Right ventricle myocardium inferior (tissue), 1 donor: Measurements from ENCODE around the gene GRIFIN. TPM values are rescaled to one million over a fixed set of nuclear protein-coding genes. Genes with fewer than 3 reads are reported as not detected.

Experiments
- ATAC-seq: fragments of 200-7000 bp; cut with Tn5 transposase; one replicate; pipeline ENCODE4 v1.9.1; 2020; ENCODE audit warnings: mild to moderate bottlenecking, moderate library complexity
- DNase-seq: peaks from one replicate; pipeline ENCODE4 v3.0.0; 2021; ENCODE audit errors: missing footprints
- intact Hi-C: fragments of 100-400 bp; cut with DNase I; formaldehyde crosslinking; loops from one replicate; pipeline ENCODE4 v1.11.0; 2022
- long read RNA-seq: library from polyadenylated mRNA; unstranded; transcript quantifications from one replicate; pipeline ENCODE4 v2.0.0, GENCODE V29; 2021
- total RNA-seq: library from RNA; stranded (reverse); fragmentation: NEBNext Ultra II Directional; extraction: Animal tissue kit (Norgen Biotek cat#: 25700); gene quantifications from one replicate; pipeline ENCODE4 v1.2.1, GENCODE V29; 2021
- donor health status: DM: no; HTN: yes; CAD: no; lungs with severe emphysema.

The GRIFIN gene, protein sequence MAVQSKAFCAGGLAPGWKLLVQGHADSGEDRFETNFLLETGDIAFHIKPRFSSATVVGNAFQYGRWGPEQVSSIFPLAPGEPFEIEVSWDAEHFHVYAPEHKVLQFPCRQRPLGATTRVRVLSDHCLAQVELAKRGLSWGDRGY
- not detected for total RNA-seq
- long read RNA-seq = 0 reads

- DNase-seq = no peak
- no peak for ATAC-seq
- intact Hi-C loops = loop anchor here (5.0 kb wide), 2 partner anchors 46 to 81 kb away; partner anchors contain the start of genes BRAT1 and IQCE
Measured at GRCh38 chr7:2476298-2476697, at the start of gene GRIFIN. GRIFIN (minus strand) TSS chr7:2476398; CDS start chr7:2476383, 15 bp downstream.

DNA sequence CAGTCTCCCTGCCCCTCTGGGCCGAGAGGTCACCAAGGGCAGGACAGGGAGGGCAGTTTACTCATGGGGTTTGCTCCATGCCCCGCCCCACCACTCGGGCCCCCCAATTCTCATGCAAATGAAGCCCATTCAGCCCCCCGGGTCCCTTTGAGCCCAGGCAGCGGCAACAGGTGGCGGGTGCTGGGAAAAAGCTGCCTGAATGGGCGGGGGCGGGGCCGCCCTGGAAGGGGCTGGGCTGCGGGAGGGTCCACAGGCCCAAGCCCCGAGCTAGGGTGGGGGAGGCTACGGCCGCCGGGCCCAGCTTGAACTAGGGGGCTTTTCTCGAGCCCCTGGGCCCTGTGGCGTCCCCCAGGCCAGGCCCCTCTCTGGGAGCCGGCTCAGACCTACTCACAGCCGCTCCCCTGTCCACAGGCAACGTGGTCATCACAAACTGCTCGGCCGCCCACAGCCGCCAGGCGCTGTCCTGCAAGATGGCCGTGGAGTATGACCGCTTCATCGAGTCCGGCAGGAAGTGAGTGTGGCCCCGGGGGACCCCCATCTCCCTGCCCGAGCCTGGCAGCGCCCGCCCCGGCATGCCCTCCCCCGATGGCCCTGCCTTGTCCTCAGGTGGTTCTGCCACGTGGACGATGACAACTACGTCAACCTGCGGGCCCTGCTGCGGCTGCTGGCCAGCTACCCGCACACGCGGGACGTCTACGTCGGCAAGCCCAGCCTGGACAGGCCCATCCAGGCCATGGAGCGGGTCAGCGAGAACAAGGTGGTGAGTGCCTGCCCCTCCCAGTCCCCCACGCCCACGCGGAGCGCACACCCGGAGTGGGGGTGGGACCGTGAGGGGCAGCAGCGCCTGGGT lies 48.8 kb upstream of the GRIFIN start:
- DNase-seq = no peak
- intact Hi-C loops = loop anchor here (5.0 kb wide), 1 partner anchor 48 kb away; the partner anchor contains the start of gene GRIFIN
- no peak for ATAC-seq

GRCh38 chr7:2523941-2524807 lies 48.0 kb upstream of the GRIFIN start:
- intact Hi-C loops = loop anchor here (5.0 kb wide), 1 partner anchor 47 kb away; the partner anchor contains the start of gene GRIFIN
- DNase-seq (peak; percentile 90), ATAC-seq (peak; percentile 9)

DNA sequence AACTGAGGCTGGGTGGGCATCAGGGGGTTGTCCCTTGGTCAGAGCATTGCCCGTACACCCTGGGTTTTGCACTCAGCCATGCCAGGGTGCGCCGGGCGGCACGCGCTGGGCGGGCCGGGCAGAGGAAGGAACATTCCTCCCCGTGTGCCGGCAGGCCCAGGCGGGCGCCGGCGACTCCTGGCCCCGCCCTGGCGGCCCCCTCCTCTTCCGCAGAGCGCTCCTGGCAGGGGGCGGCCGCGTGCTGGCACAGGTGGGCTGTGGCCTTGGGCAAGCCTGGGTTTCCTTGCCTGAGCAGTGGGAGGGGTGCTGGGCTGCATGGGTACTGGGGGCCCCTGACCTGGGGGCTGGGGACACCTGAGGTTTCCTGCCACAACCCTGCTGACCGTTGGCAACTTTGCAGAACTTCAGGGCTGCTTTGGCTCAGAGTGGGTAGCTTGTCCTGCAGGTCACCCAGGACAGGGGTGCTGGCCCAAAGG lies 47.3 kb upstream of the GRIFIN start:
- intact Hi-C loops = loop anchor here (5.0 kb wide), 1 partner anchor 46 kb away; the partner anchor contains the start of gene GRIFIN
- no peak for DNase-seq
- no peak for ATAC-seq

DNA sequence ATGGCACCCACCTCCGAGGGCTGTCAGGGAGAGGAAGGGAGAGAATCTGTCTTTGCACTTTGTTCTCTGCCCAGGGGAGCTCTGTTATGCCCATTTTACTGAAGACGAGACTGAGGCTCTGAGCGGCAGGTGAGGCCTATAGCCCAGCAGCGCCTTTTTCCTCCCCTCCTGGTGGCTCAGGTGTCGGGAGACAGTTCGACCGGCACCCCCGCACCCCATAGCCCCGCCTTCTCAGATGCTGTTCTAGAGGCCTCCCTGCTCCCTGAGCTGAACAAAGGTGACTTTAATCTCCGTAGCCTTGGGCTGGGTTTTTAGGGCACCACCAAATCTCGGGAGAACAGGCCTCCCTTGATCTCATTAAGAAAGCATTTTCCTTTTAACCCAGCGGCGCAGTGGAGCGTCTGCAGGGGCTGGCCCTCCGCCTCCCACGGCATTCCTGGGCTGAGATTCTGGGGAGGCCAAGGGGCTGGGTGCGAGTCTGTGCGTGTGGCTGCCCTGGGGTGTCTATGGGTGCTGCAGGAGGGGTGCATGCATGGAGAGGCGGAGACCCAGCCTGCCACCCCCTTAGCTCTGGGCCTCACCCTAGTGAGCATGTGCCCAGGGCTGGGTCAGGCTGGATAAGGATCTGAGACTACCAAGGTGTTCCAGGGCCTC lies 46.7 kb upstream of the GRIFIN start:
- ATAC-seq (no peak), DNase-seq (no peak)
- intact Hi-C loops = loop anchor here (5.0 kb wide), 1 partner anchor 46 kb away; the partner anchor contains the start of gene GRIFIN

DNA sequence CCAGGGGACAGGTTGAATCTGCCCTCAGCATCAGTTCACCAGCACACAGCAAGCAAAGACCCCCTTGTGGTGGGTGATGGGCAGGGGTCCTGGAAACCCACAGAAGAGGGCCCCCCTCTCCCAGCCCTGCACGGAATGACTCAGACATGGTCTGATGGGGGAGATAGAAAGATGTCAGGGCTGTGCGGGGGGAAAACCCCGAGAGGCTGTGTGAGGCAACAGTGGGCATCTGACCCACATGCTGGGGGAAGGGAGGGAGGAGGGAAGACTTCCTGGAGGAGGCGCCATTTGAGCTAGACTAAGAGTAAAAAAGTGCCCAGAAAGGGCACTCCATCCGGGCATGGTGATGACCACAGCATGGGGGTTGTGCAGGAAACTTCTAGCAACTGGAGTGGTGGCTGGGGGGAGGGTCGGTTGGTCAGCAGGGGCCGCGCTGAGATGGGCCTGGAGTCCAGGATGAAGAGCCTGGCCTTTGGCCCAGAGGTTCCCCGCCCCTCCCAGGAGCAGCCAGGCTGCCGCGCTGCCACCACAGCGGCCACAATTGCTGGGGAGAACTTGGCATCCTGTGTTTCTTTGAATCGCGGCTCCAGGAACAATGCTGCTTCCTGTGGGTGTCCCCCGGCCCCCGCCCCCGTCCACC lies 45.9 kb upstream of the GRIFIN start:
- intact Hi-C loops = loop anchor here (5.0 kb wide), 1 partner anchor 45 kb away; the partner anchor contains the start of gene GRIFIN
- no peak for ATAC-seq

GRCh38 chr7:2521341-2521745 lies 45.1 kb upstream of the GRIFIN start:
- DNase-seq (no peak), ATAC-seq (no peak)
- intact Hi-C loops = loop anchor here (5.0 kb wide), 1 partner anchor 44 kb away; the partner anchor contains the start of gene GRIFIN

More for the DNA sequence above, 45.9 kb upstream of the GRIFIN start:
- DNase-seq = no peak

DNA sequence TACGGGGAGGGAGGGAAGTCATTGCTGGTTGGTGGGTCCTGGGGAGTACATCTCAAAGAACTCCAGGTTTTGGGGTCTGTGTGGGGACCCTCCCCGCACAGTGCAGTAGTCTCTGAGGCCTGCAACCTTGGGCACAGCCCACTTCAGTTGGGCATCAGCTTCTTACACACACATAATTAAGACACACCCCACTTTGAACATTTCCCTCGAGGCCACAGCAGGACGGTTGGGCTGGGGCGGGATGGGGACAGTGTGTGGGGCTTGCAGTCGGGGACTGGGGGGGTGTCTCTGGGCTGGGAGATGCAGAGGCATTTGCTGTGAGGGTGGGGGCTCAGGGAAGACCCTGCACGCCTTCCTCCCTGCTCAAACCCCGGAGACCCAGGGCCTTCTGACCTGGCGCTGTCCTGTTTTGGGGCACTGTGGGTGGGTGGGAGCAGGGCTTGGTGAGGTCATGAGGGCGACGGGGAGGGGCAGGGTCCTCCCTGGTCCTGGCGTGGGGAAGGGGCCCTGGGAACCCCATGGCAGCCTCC lies 44.6 kb upstream of the GRIFIN start:
- no peak for DNase-seq
- ATAC-seq = no peak
- intact Hi-C loops = loop anchor here (5.0 kb wide), 1 partner anchor 44 kb away; the partner anchor contains the start of gene GRIFIN

- intact Hi-C loops = loop anchor here (5.0 kb wide), 1 partner anchor 43 kb away; the partner anchor contains the start of gene GRIFIN
- ATAC-seq (no peak), DNase-seq (no peak)
Measured at GRCh38 chr7:2520131-2520760, 44.0 kb upstream of the GRIFIN start.

DNA sequence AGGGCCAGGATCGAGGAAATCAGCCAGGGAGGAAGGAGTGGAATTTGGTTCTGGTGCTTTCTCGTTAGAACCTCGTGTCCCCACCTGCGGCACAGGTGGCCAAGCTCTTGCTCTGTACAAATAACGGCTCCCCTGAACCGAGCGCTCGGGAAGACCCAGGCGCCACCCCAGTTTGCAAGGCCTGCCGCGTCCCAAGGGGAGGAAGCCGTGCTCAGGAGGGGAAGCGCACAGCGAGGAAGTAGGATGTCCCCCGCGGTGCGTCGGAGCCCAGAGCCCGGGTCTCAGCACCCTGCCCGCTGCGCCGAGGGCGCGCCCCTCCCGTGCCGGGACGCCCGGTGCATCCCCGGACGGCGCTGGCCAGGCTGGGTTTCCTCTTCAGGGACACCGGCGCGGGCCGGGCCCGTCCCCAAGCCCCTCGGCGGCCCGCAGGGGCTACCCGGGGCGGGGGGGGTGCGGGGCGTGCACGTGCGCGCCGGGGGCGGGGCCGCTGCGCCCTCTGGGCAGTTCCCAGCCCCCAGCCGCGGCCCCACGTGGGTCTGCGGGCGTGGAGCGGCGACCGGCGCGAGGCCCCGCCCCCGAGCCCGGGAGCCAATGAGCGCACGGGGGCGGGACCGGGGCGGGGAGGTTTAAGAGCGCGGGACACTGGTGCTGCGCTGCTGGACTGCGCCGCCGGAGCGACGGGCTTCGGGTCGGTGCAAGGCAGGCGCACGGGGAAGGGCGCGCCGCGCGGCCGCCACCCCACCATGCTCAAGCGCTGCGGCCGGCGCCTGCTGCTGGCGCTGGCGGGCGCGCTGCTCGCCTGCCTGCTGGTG lies 43.1 kb upstream of the GRIFIN start, which contains the start of gene LFNG:
Gene LFNG (plus strand): TSS at position 656 of the 812 bp plus-strand sequence. CDS start 88 bp downstream, at position 744.
- ATAC-seq = peak; percentile 92
- intact Hi-C loops = loop anchor here (2.0 kb wide), 1 partner anchor 29 kb away; no protein-coding TSS in a partner anchor
- peak; percentile 94 for DNase-seq

GRCh38 chr7:2518737-2519118 lies 42.5 kb upstream of the GRIFIN start:
- ATAC-seq = no peak

GRCh38 chr7:2517678-2518507 lies 41.7 kb upstream of the GRIFIN start:
- DNase-seq (no peak), ATAC-seq (no peak)
- intact Hi-C loops = loop anchor here (2.0 kb wide), 1 partner anchor 27 kb away; no protein-coding TSS in a partner anchor

More at GRCh38 chr7:2518737-2519118, 42.5 kb upstream of the GRIFIN start:
- DNase-seq = no peak
- intact Hi-C loops = loop anchor here (2.0 kb wide), 1 partner anchor 28 kb away; no protein-coding TSS in a partner anchor

DNA sequence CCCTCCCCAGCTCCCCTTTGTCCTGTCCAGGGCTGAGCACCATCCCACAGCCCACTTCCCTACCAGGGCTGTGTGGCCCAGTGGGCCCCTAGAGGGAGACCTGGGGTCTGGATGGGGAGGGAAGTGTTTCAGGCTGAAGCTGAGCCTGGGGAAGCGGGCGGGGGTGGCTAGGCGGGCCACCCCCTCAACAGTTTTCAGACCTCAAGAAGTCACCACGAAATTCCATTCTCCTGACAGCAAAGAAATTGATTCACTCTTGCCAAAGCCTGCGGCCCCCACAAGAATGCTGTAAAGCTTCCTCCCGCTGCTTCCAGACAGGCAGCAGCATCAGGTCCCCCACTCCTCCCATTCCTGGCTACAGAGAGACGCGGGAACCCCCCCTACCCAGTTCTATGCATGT lies 40.8 kb upstream of the GRIFIN start:
- intact Hi-C loops = no loop called here
- DNase-seq = no peak
- no peak for ATAC-seq

DNA sequence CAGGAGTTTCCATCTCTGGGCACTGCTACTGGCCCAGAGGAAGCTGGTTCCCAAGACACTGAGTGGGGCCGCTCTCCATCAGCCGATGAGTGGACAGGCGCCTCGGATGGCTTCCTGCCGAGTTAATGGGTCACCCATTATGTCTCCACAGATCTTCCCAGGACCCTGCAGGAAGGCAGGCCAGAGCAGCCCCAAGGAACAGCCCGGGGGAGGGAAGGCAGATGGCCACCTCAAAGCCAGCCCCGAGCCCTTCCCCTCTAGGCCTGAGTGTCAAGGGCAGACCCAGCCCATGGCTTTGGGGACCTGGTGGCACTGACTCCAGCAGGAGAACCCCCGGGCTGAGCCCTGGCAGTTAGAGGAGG lies 40.0 kb upstream of the GRIFIN start:
- intact Hi-C loops = no loop called here
- no peak for DNase-seq
- no peak for ATAC-seq
